ENCODE results near the gene NUB1.
A peak's percentile ranks its signal among the peaks of the same experiment; 100 is the strongest.

The NUB1 gene

DNA sequence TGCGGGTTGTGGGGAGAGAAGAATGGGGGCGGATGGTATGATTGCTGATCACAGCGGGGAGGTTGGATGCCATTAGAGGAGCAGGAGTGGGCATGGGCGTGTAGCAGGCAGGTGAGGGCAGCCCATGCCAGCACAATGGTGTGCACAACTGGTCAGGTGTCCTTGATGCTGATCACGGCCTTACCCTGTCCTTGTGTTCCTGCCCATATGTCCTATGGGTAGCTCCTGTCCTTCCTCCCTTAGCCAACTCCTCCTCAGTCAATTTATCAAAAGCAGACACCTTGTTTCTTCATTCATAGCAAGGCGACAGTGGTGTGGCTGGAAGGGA, 37.5 kb downstream of the NUB1 start:
- no peak for DNase-seq

DNA sequence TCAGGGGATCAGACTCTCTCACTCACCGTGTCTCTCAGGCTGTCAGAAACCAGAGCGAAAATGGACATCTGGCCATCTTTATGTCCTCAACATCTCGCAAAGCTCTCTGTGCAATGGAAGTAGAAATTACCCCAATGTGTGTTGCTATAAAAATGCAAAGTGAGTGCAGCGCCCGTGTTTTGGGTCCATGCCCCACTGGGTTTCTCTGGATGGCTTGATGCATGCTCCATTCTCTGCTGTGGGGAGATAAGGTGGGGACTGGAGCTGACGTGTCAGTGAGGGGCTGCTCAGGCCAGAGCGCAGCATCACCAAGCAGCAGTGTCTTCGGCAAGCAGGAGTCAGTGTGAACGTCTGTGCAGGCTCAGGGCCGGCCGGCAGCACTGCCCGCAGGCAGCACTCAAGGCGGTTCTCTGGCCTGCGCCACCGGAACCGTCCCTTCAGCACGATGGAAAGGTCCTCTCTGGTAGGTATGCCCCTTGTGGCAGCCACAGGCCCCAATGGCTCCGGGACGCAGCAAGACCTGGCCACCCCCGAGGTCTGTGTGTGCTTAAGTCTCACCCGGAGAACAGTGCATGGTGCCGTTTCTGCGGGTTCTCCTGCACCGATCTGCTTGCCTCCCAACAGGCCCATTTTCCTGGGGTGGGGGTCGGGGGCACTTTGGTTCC, 38.1 kb downstream of the NUB1 start:
- no peak for DNase-seq

DNA sequence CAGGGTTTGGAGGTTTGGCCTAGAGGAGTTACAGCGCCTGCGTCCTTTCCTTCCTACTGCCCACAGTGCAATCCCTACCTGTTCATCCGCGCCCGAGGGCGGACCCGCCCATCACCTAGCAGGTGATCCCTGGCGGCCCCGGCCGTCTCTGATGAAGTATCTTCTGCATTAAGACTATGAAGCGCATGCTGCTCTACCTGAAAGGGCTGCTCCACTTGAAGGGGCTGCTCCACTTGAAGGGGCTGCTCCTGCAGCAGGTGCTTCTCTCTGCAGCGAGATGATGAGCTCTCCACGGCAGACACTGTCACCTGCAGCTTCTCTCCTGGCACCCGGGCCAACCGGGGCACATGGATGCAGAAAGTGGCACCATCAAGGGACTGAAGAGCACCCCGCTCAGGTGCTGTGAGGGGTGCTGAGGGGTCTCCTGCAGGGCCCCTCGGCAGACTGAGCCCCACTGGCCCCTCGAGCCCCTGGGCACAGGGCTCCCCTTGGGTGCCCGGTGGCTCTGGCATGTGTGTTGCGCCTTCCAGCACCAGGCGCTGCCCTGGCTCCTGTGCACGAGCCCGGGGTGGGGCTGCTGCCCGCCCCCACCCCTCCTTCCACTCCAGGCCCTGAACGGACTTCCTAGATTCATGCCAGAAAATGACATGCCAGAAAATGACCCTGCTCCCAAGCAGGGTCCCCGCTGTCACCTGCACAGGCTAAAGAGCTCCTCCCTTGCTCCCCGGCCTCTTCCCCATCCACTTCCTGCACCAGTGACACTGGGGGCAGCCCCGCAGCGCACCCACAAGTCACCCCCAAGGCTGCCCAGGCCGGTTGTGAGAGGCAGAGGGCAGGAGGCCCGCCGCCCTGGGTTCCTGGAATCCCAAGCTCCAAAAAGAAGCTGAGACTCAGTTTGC, 38.8 kb downstream of the NUB1 start:
- no peak for DNase-seq

DNA sequence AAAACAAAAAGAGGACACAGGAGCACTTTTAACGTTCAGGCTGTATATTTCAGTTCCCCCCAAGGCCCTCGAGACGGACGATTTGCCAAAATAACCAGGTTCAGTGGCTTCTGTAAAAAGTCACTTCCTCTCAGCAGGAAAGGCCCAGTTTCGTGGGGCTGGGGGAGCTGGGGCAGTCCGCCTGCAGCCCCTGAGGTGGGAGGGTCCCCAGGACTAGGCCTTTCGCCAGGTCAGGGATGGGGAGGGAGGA, 39.4 kb downstream of the NUB1 start:
- DNase-seq, result peak; percentile 12

DNA sequence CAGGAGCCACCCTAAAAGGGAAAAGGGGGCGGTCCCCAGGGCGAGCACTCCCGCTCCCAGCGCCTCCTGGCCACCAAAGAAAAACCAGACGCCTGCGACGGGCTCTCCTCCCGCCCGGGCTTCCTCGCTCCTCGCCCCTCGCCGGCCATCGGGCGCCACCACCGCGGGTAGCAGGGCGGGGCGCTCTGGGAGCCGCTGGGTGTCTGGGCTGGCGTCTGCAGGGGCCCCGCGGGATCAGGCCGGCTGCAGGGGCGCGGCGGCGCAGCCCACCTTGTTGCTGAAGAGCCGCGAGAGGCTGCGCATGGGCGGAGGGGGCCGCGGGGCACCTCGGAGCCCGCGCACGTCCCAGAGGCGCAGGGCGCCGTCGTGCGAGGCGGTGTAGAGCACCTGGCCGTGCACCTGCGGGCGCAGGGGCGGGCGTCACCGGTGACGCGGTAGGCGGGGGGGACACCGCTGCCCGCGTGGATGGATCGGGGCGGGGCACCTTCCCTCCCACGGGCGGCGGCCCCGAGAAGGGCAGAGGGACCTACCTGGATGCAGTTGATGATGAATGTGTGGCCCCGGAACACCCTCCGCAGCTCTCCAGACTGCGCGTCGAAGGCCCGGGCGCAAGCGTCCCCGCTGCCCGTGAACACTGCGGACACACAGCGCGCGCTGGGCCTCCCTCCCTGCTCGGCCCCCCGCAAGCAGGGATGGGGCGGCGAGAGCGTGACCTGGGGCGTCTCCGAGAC, 39.9 kb downstream of the NUB1 start:
- DNase-seq, result no peak

DNA sequence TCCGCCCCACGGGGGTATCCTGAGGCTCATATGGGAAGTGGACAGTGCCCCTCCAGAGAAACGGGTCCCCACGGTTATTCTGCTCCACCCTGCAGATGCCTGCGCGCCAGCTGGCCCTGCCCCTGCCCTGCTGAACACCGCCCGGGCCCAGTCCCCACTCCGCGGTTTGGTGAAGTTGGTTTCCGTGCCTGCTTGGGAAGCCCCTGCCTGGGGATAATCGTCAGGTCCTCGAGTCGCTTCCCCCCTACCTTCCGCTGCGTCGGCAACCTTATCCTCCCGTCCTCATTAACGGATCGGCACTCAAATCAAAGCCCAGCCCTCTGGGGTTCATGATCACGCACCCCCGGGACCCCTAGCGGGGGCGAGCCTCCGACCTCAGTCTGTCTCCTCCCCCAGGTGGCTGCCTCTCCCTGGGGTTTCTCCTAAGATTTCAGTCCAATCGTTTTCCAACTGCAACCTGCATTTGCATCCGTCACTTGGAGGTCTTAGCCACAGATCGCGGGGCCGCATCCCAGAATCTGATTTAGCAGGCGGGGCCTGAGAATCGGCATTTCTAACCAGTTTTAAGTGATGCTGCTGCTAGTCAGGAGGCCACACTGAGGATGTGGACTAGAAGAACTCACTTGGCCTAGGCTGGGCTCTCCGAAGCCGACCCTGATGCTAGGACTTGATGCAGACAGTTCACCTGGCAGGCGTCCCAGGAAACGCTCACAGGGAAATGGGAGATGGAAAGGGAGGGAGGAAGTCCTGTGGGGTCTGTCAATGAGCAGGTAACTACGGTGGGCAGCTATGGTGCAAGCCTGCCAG, 40.7 kb downstream of the NUB1 start:
- DNase-seq, result no peak

DNA sequence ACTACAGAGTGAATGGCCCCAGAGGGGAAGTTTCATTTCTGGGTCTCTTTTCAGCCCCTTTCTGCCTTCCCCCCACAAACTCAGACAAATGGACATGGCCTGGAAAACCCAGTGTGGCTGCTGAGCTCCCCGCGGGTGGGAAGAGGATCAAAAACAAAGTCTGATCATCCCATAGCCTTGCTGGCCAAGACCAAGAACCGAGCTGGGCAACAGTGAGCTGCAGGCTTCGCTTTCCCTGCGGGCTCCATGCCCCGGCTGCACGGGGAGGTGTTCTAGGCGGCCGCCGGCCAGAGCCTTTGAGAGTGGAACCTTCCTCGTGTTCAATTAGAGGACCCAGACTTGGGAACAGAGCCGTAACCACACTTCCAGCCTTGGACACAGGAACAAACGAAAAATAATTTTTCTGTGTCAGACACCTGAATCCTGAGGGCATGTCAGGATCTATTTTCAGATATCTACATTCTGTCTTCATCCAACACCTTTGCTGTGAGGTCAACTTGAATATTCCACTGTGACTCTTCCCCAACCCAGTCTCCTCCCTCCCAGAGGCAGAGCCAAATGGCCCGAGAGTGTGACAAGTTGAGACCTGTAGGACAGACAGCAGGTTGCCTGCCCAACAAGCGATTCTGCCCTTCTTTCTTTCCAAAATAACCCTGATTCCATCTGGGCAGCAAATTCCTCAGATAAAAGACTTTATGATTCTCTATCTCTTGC, 42.2 kb downstream of the NUB1 start:
- no peak for DNase-seq

DNA sequence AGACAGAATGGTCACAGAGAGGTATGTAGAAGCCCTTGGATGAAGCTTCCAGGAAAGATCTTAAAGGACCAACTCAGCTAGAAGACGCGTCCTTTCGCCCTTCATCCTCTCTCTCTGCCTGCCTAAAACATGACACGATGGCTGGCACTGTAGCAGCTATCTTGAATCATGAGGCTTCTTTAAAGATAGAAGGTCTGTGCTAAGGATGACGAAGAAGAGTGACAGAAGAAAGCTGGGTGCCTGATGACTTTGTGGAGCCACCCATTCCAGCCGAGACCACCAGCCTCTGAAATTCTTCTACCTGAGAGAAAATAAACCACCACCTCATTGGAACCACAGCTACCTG, 42.7 kb downstream of the NUB1 start:
- DNase-seq, result no peak

DNA sequence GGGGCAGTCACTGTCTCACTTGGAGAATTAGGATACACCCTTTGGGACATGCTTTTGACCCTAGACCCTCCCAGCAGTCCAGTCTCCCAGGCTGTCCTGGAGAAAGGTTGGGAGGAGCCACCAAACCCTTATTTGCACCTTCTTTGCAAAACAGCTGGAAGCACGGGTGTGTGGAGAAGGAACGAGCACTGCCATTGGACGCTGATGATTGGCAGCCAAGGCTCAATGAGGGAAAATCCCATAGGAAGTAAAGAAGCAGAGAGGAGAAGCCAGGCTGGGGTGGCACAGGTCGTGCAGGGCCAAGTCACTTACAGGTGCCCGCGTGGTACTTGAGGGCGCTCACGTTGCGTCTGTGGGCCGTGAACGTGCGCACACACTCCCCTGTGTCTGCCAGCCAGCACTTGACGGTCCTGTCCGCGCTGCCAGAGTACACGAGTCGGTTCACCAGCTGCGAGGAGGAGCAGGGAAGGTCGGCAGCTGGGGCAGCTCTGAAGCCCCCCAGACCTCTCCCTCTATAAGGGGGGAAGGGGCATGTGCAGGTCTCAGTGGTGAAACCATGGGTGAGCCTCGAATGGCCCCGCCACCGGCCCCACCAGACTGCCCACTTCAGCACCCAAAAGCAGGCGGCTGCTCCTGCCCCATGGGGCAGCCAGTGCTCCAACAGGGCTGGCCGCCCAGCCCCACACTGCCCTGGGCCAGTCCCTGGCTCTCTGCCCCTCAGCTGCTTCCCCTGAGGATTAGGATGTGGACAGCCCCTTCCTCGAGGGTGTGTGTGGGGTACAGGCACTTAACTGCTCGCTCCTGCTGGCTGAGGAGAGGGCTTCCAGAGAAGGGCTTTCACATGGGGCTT, 43.4 kb downstream of the NUB1 start:
- DNase-seq, result no peak

DNA sequence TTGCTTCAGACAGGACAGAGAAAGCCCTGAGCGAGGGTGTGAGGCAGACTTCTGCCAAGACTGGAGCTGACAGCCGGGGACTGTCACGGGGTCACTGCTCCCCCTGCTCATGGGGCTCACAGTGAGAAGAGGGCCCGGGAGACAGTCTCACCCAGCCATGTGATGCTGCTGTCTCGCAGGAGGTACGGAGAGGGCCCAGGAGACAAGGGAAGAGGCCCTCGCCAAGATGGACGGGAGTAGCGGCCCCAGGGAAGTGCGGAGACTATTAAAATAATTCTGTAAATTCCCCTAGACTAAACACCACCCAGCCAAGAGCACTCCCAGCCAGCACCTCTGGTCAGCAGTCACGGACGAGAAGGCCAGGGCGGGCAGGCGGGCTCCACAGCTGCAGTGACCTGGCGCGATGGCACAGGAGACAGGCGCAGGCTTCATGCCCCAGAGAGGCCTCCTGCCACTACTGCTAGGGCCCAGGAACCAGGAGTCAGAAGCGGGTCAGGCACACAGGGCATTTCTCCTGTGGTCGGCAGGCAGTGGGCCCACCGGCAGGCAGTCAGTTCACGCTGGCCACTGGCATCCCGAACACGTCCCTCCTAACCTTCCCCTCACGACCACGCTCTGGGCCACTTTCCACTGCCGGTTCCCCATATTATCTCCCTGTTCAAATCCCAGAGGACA, 44.2 kb downstream of the NUB1 start:
- no peak for DNase-seq

DNA sequence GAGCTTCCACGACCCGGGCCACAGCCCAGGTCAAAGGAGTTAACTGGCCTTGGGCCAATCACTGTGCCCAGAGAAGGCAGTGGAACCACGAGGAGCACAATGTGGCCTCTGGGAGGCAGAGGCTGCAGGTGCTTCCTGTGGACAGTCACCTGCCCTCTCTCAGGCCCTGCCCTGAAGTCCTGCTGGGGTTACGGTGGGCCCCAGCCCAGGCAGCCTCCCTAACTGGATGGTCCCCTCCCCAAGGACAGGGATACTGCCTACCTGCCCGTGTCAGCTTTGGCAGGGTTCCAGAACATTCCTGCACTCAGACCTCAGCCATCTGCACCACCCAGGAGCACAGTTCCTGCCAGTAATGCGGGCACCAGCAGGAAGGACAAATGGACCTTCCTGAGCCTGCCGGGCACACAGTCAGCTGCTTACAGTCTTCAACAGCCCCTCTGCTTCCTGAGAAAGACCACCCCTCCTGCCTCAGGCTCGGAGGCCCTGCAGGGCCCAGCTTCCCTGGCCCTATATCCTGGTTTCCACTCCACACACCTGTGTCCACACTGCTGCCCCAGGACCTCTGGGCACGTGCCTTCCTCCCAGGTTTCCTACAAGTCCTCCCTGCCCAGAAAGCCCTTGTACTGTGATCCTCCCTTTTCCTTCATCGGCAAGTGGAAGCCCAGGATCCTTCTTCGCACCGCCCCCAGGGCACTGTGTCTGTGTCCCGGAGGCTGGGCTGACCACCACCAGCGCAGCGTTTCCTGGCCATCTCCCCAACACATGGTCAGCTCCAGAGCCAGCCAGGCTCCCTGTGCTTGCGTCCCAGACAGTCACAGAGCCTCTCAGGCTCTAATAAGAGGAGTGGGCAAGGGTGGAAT, 44.9 kb downstream of the NUB1 start:
- DNase-seq, result no peak

DNA sequence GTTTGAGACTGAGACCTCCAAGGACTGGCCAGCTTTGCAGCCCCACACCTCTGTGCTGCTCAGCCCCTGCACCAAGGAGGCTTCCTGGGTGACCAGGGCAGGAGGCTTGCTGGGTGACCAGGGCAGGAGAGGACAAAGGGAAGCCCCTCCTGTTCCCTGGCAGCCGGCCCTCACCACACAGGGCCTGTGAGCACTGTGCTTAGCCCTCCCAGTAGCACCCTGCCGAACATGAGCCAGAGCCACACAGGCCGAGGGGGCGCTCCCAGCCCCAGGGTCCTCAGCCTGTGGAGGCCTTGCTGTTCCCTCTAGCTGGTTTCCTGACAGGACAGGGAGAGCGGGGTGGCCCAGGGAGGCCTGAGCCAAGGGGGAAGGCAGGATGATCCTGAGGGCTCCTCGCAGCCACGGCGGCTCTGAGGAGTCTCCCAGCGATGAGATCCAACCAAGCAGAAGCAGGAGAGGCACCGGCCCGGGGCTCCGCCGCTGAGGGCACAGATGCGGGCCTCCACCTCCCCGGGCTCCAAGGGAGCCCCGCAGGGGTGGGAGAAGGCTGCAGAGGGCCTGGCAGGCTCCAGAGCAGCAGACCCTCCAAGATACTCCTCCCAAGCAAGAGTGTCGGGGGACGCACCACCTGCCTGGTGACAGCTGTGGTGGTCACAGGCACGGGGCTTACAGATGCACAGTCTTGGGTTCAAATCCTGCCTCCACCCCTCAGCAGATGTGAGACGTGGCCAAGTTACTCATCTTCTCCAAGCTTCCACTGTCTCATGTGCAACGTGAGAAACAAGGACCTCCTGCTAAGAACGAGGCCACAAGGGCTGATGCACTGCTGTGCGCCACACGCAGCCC, 45.8 kb downstream of the NUB1 start:
- no peak for DNase-seq

DNA sequence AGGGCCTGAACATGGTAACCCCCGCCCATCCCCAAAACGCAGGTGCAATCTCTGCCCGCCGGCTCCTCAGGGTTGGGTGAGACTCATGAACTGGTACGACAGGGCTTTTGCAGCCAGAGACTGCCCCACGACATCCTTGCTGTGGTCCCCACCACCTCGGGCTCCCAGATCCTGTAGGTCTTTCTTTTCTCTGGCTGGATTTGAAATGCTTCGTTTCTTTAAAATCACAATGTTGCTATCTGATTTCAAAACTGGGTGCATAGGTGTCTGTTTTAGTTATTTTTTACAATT, 46.3 kb downstream of the NUB1 start:
- DNase-seq, result no peak

DNA sequence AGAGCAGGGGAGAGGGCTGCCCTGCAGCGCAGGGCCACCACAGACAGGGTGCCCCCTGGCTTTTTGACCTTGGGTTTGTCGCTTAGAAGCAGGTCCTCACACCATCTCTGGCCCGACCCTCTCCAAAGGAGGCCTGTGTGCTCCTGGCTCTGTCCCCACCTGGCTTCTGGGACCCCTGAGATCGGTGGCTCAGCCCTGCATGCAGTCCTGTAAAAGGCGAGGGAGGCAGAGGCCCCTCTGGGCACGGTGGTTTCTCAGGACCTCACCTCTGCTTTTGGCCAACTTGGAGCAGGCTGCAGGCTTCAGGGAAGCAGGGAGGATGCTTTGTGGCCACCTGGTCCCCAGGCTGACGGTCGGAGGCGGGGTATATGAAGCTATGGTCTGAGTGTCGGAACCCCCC, 46.8 kb downstream of the NUB1 start:
- no peak for DNase-seq

DNA sequence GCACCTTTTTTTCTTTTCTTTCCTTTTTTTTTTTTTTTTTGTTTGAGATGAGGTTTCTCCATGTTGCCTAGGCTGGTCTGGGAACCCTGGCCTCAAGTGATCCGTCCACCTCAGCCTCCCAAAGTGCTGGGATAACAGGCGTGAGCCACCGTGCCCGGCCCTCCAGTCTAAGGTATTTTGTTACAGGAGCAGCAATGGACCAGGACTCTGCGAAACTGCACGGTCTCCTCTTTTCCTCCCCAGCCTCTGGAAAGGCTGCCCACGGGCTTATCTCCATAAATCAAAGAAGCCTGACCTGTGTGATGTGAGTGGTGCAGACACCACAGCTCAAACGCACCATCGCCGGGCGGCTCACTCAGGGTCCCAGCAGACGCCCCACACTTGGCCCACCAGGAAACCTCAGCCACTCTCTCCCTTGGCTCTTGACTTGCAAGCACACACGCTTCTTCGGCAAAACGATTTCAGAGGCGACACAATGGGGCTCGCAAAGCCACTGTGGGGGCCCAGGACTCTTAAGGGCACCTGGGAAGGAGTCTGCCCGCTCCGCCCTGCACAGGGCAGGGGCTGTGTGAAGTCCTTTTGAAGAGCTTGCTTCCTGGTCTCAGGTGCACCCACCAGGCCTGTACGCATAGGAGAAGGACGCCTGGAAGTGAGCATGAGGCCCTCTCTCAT, 47.6 kb downstream of the NUB1 start:
- DNase-seq, result no peak

DNA sequence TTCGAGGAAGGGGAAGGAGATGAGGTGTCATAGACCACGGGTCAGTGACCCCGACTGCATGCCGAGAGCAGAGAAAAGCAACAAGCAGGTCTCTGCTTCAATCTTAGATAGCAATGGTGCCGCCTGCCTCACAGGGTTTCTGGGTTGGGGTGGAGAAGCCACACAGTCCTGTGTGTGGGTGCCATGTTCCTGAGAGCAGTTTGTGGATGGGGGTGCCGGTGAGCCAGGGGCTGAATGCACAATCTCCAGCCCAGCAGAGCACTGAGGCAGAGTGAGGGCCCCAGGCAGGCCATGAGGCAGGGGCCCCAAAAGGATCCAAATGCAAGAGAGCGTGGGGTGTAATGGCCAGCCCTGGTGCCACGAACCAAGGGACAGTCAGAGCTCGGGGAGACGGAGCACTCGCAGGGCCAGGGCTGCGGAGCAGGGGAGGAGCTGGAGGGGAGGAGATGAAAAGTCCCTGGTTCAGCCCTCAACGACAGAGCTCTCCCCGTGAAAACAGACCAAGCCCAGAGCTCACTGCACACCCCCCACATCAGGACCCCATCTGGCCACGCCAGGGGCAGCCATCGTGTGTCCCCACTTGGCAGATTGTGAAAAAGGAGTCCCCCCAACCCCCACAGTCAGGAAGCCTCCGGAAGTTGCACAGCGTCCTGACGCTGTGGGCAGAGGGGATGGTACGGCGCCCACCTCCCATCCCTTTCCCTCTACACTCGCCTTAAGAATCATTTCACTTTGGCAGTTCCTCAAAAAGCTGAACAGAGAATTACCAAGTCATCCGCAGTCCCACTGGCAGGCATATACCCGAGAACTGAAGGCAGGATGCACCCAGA, 48.4 kb downstream of the NUB1 start:
- DNase-seq, result peak; percentile 39

DNA sequence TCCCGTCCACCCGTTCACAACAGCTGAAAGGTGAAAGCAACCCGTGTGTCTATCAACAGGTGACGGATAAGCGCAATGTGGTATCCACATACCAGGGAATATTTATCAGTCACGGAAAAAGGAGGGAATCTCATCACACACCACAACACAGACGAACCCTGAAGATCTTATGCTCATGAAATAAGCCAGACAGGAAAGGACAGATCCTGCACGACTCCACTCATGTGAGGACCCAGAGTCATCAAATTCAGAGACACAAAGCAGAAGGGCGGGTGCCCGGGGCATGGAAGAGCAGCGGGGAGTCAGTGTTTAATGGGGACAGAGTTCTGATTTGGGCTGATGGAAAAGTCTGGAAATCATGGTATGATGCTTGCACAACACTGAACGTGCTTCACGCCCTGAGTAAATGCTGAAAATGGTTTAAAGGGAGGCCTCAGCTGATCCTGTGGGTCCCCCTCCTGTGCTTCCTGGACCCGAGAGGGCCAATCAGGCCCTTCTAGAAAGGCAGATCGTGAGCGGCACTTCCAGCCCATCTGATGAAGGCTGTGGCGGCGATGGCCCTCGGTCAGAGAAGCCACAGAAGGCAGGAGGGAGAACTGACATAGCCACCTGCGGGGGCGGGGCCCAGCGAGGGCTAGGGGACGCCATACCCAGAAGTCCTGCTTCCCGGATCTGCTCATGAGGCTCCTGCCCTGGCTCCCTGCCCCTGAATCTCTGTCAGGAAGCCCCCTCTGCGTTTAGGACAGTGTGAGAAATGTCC, 49.2 kb downstream of the NUB1 start:
- DNase-seq, result no peak

All from inflammatory macrophage treated with lipopolysaccharide for 4 hours (primary cell).